Erythroblast (primary cell): ENCODE data around the gene GPD1.

Source experiments
- GATA1 ChIP-seq: IDR thresholded peaks from 2 replicates; pipeline ENCODE4 v1.6.1; 2011; ENCODE audit warnings: low read depth, mild to moderate bottlenecking, control low read depth, low read length, moderate library complexity
- POLR2A ChIP-seq: IDR thresholded peaks from 2 replicates; pipeline ENCODE4 v1.6.1; 2011; ENCODE audit warnings: mild to moderate bottlenecking, low read length

- TF ChIP-seq POLR2A, result no peak
- no peak for TF ChIP-seq GATA1
These were observed 45.5 kb downstream of the GPD1 start for GRCh38 chr12:50149311-50149710.
